NCI-H1092 (cell line): Measurements from ENCODE around the gene LRRC1.
"Not testable (repeated sequence)": the region's sequence is repeated elsewhere in the genome, so short reads cannot be mapped to it uniquely, and the experiment has no call there.

Experiments
- DNase-seq: peaks from one replicate; lab custom pipeline; 2025; lab: John Stamatoyannopoulos, UW

Gene LRRC1

DNA sequence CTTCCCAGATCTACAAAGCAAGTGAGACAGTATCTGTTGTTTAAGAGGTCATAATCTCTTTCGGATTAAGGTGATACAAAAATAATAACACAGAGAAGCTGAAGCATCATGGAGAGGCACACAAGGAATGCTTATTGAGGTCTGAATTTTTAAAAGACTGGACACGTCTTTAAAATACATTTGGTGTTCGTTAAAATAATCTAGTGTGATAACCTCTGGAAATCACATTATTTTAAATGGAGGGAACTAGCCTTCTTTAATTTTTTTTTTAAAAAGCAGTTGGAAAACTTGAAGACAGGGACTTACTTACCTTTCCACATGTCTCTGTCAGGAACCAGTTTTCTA is 1.9 kb upstream of the LRRC1 start:
- DNase-seq = no peak

DNA sequence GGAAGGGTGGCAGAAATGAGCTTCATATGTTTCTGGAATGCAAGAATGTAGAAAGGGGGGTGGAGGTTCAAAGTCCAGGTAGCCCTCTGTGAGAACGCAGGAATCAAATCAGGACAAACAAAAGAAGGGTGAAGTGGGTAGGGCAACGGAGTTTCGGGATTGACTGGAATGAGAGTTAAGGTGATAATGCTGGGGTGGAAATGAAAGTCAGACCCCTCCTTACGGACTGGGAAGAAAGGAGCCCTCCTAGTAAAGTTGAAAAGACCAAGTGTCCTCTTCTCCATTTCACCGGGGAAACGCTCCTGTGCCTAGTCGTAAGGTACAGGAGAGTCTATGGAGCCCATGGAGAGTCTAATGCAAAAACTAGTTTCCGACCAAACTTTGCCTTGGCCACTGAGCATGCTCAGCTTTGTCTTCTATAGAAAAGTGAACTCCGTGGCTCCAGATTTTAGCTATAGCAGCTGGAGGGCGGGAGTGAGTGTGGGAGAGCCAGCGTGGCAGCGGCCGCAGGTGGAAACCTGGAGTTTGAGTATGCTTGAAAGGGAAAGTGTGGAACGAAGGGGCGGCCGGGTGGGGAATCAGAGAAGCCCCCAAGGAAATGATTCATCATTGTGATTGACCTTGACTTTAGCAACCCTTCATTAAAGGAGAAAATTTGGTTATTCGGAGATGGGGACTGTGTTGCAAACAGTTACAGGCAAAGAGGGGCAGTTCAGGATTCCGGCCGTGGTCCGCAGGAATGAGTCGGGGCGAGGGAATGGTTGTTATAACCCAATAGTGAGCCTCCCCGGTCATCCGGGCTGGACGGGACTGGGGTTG is 1.3 kb upstream of the LRRC1 start:
- DNase-seq = no peak

DNA sequence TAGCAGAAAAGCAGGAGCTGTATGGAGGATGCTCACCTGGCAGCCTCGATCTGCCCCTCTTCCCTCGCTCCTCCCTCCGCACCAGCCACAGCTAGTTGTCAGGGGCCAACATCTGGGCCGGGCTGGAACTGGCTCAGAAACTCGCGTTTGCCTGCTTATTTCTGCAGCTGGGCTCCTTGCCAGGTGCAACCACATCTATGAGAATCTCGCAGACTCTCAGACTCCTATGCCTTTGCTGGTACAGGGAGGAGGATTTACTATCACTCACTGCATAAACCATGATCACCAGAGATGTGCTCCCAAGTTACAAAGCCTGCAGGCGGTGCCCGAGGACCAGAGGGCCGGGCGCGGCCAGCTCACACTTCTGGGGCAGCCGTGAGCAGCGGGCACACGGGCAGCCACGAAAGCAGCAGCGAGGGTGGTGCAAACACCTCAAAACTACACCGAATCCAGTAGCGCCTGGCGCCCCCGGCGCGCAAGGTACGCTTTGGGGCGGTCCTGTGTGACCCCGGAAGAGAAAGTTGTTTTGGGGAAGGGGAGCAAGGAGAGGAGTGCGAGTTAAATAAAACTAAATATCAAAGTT is 577 bp upstream of the LRRC1 start:
- no peak for DNase-seq

DNA sequence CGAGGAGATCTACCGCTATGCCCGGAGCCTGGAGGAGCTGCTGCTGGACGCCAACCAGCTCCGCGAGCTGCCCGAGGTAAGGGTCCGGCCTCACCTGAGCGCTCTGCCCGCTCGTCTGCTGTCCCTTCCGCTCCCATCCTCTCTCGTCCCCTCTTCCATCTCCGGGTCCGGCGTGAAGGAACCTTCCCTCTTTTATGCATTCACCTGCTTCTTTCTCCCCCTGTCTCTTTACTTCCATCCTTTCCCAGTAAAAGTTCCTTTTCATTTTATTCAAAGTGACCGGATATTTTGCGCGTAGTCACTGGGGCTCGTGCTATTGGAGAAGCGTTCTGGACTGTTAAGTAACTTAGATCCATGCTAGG is 516 bp downstream of the LRRC1 start:
- DNase-seq = no peak

DNA sequence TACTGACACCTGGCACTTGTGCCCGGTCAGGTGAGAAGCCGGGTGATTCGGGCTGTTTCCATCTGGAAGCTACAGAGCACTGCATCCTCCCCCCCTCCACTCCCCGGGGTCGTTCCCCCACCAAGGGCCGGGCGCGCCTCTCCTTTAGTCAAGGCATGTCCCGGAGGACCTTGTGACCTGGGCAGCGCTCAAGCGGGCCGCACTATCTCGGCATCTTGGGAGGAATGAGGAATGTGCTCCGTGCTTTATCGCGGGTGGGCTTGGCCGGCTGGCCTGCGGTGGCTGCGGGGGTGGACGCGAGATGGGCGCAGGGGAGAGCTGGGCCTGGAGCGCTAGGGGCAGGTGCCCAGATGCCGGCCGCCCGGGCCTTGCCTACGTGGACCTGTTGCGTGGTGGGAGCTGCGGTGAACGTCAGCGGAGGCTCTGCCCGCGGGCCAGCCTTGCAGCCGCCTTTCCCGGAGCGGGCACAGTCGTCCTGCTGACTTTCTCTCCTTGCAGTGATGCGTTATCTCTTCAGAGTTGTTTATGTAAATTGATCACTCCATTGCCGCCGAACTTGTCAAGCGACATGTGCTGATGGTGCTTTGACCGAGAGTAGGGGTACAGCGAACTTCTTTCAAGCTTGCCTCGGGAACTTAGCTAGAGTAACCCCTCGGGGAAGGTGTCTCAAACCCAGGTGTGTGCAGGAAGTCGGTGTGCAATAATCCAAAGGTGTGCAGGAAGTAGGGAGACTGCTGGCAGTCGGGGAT is 1.1 kb downstream of the LRRC1 start:
- no peak for DNase-seq

DNA sequence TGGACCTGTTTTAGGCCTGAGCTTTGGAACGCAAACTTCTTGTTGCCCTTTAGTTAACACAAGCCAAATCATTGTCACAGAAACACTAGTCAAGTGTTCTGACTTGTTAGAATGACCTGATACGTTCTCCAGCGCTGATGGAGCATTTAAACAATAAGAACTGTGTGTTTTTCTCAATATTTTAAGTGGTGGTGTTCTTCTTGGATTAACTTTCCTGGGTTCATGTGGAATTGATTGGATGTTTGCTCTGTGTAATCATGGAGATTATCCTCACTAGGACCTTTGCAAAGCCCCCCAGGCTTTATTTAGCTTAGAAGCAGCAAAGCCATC is 1.6 kb downstream of the LRRC1 start:
- no peak for DNase-seq

DNA sequence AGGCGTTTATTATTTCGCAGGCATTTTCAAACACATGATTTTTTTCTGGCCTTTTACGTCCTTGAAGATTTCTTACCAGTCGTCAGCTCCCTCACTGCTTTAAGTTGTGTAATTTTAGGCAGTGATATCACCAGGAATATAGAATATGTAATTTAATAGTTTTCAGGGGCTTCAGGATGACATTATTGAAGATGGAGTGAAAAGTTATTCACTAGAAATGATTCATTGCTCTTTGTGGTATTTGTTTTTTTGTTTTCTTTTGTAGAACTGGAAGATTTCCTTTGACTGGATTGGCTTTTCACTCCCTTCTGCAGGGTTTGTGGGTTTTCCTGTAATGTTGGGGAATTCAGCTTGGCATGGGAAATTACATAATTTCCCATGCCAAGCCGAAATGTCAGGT is 2.0 kb downstream of the LRRC1 start:
- DNase-seq = no peak

DNA sequence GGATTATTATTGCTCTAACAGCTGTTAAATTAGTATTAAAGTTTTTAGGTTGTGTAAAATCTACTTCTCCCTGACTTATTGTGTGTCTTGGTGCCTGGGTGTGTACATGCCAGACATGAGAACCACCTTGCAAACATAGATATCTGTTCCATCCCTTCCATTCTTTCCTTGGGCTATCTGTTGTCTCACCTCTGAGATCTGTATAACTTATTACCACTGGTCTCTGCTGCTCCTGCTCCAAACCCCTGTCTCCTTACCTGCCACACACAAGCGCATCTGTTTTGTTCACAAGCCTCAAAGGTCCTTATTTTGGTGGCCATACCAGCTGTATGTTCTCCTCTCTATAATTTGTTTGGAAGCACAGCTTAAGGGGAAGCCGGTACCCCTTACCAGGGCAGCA is 2.5 kb downstream of the LRRC1 start:
- no peak for DNase-seq

DNA sequence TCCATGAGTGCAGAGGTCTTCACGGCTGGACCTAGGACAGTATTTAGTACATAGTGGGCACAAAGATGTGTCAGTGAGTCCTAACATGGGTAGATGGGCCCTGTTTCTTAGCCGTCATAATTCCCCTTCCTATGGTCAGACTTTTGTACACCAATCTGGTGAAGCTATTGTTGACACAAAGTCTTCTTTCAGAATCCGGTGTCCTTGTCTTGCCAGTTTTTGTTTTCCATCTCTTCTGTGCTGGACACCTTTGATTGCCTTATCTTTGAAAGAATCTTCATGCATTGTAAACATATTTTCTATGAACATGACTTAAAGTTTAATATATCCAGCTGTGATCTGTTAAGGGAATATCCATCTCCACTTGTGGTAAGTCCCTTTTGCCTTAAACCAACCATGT is 4.5 kb downstream of the LRRC1 start:
- DNase-seq = no peak

DNA sequence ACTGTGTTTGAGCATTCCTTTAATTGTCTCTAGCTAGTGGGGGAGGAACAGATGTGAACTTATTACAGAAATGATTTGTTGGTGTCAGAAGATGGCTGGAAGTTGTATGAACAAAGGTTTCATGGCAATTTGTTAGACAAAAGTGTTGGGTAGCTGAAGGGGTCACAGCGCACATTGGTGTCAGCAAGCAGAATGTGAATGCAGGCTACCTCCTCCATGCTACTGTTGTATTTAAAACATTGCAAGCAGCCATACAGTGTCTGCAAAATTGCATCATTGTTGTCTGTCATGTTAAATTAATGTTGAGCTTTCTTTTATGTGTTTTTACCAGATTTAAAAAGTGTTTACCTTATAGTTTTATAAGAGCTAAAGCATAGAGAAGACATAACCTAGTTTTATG is 6.2 kb downstream of the LRRC1 start:
- no peak for DNase-seq

DNA sequence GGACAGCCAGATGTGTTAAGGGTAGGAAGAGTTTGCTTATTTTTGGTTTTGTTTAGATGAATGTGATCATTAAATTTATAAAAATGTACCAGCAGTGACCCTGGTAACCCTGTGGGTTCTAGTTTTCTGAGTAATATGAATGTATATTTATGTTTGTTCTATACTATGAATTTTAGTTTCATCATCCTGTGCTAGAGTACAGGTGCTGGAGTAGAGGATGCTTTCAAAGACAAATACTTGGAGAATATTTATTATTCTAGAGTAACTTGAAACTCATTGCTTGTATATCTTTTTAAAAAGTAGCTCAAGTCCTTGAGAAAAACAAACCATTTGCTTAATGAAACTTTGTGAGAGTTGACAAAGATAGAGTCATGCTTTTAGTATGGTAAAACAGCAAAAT is 7.8 kb downstream of the LRRC1 start:
- DNase-seq = no peak

DNA sequence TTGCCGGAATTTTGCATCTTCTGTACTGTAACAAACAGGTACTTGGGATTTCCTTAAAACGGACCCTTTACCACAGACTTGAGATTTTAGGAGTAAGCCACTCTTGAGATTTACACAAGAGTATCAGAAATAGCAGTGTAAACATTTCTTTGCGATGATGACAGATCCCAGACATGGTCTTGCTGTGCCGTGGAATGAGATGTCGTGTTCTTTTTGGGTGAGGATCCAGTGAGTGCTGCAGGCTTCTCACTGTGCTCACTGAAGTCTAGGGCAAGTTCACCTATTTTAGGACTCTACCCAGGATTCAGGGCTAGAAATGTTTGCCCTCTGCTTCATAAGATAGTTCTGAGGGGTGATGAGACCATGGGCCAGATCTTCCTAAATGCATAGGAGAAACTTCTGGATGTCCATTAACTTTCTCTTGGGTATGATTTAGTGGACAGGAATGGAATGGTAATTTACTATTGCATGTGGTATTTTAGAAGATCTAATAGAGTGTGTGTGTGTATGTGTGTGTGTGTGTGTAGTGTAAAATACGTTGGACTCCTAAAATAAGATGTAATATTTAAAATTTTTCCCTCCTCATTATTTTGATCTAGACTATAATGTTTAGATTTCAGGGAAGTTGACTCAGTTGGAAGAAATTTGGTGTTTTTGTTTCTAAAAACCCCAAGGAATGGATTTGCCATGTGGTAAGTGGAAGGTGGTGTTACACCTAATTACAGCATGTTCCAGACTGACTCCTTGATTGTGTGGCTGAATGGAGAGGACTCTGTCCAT is 8.5 kb downstream of the LRRC1 start:
- no peak for DNase-seq

DNA sequence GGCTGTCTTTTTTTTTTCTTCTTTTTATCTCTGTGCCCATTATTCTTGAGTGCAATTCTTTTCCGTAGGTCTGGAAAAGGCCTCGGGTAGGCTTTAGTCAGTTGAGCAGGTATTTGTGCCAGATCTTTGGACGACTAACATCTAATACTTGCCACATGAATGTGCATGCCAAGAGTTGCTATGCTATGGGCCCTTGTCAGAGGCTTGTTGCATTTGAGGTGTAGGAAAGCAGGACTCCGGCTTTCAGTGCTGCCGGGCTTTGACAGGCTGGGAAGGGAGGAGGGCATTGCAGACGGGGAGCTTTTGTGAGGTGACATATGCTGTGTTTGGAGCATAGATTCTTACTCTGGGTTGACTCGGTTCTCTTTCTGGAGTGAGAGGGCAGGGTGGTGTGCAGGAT is 10.2 kb downstream of the LRRC1 start:
- DNase-seq = no peak

DNA sequence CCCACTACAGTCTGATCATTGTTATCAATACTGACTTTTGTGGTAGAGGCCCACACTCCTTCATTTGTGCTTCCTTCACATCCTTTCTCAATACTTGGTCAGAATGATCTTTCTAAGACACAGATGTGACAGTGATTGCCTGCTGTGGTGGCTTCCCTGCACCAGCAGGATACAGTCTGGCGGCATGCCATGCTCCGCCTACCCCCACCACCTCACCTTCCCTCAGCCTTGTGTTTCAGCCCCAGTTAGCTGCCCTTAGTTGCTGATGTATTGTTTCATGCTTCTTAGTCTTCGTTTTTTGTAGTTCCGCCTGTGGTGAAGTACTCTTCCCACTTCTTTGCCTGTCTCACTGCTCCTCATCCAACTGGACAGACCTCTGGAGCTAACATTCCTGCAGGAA is 10.9 kb downstream of the LRRC1 start:
- no peak for DNase-seq

DNA sequence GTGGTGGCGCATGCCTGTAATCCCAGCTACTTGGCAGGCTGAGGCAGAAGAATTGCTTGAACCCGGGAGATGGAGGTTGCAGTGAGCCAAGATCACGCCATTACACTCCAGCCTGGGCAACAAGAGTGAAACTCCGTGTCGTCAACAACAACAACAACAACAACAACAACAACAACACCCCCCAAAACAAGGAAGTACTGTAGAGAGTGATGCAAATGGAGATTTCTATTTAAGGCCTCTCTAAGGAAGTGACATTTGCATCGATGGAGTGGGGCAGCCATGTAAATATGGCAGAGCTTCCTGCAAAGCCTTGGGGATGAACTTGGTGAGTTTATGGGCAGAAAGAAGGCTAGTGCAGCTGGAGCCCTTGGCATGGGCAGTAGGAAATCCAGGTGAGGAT is 12.8 kb downstream of the LRRC1 start:
- not testable (repeated sequence) for DNase-seq

DNA sequence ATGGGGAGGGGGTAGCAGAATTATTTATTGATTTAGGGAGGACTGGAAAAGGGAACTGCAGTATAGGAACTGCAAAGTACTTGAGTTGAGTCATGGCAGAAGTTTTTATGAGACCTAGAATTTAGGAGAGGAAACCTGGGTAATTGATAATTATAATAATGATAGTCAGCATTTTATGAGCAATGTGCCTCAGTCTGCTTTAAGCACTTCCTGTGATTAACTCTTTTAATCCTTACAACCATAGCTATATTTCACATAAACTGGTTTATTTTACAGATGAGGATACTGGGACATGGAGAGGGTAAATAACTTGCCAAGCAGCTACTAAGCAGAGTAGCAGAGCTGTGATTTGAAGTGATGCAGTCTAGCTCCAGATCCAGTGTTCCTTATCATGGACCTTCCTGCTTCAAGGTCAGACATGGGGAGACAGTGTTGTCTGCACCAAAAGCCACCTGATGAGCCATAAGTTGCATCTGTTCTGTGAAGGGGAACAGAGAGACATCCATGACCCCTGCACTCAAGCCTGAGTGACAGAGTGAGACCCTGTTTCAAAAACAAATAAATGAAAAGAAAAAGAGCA is 13.6 kb downstream of the LRRC1 start:
- DNase-seq = no peak

DNA sequence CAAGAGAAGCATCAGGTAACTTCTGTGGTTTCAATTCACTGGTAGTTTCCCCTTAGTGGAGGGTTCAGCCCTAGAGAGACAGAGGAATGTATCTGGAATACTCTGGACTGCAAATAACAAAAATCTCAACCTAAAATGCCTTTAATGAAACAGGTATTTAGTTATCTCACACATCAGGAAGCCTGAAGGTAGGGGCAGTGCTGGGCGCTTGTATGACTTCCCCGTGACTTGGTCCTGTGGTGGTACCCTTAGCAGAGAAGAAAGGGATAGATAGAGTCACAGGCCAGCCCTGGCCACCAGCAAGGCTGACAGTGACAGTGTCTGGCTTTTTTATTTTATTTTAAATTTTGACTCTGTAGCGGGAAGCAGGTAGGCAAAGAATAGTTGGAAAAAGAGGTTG is 14.9 kb downstream of the LRRC1 start:
- no peak for DNase-seq

DNA sequence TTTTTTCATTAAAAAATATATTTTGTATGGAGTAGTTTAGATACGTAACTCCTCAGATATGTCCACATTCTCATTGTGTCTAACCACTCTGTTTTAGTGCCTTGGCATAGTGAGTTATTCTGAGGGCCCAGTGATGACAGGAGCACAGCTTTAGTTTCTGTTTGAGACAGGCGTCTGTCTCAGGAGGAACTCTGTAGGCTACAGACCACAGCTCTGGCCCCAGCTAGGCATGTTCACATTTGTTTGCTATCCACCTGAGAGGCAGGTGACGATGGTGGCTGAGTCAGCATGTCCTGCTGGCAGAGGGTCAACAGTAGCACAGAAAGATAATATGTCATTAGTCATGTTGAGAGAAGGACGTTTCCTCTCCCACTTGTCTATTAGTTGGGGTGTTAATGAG is 16.3 kb downstream of the LRRC1 start:
- DNase-seq = no peak

DNA sequence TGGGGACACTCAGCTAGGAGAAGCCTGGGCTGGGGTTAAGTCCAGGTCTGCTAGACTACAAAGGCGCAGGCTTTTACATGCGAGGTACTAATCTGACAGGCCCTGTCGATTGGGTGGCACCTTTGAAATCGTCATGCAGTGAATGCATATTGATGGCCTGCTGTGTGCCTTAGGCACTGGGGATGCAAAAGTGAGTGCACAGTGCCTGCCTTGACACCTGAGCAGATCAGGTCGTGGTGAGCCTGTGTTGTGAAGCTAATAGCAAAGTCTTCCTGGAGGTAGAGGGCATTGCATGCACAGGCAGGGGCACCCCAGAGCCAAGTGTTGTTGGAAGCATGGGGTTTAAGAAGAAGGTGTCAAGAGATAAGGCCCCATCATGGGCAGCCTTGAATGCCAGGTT is 16.9 kb downstream of the LRRC1 start:
- DNase-seq = no peak

DNA sequence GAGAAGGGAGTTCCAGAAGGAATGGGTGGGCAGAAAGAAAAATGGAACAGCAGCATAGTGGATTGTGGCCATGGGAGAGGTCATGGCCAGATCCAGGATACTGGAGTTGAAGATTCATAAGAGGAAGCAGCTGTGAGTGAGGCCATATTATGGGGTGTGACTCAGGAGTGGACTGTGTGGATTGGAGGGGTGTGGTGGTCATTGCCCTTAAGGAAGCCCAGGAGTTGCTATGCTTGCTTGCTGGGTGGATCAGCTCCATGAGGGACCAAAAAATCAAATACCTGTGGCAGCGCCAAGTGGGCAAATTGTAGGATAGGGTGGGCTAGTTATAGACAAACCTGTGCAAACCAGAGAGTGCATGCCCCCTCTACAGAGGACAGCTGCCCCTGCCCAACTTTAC is 18.3 kb downstream of the LRRC1 start:
- no peak for DNase-seq

DNA sequence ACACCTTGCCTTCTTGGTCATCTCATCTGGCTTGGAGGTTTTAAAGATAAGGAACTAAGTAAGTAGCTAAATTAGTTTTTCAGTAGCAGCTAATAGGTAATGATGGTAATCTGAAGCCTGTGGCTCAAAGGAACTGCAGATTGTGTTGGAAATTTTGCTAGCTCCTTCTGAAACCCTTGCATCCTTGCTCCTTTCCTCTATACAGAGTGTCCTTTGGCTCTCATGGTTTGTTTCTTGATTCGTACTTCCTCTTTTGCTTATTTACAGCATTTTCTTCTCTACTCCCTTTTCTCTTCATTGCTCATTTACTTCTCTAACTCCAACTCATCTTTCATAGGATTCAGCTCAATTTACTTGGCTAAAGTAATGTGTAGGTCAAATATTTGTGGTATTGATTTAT is 19.0 kb downstream of the LRRC1 start:
- no peak for DNase-seq

DNA sequence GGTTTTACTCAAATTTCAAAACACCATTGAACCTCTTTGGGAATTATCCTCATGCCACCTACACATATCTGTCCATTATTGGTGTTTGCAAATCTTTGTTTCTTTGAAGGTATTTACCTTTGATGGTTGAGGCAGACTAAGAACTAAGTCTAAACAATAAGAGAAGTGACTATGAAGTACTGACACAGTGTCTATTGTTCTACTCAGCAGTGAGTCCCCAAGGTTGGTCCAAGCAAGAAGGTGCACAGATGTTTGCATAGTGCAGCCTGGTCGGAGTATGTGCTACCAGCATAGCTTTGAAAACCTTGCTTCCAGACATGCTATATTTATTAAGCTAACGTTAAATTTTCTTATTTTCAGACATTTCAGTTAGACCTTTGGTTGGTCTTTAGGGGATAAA is 19.5 kb downstream of the LRRC1 start:
- no peak for DNase-seq
